Measurements from ENCODE around the gene NOL4L. TPM values are rescaled to one million over a fixed set of nuclear protein-coding genes. Genes with fewer than 3 reads are reported as not detected.

Gene NOL4L
- total and polyA plus RNA-seq, 2 donors (not counting 3 experiments of a cell fraction or from before 2014, with no cell fraction given) = 55.2 to 79.6 TPM

- TF ChIP-seq JUN (IDR thresholded peaks at IDR 0.05; ENCODE audit: borderline replicate concordance, insufficient read depth, insufficient read length, low read depth) = no peak
- TF ChIP-seq, protein P1, sequence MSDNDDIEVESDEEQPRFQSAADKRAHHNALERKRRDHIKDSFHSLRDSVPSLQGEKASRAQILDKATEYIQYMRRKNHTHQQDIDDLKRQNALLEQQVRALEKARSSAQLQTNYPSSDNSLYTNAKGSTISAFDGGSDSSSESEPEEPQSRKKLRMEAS (IDR thresholded peaks at IDR 0.05; ENCODE audit: insufficient read depth, insufficient read length) = no peak
- TF ChIP-seq, protein P2, sequence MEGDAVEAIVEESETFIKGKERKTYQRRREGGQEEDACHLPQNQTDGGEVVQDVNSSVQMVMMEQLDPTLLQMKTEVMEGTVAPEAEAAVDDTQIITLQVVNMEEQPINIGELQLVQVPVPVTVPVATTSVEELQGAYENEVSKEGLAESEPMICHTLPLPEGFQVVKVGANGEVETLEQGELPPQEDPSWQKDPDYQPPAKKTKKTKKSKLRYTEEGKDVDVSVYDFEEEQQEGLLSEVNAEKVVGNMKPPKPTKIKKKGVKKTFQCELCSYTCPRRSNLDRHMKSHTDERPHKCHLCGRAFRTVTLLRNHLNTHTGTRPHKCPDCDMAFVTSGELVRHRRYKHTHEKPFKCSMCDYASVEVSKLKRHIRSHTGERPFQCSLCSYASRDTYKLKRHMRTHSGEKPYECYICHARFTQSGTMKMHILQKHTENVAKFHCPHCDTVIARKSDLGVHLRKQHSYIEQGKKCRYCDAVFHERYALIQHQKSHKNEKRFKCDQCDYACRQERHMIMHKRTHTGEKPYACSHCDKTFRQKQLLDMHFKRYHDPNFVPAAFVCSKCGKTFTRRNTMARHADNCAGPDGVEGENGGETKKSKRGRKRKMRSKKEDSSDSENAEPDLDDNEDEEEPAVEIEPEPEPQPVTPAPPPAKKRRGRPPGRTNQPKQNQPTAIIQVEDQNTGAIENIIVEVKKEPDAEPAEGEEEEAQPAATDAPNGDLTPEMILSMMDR (IDR thresholded peaks at IDR 0.05; ENCODE audit: extremely low read depth in 1 of 2, insufficient read depth in 1 of 2, low read depth in 1 of 2, low read length in 2 of 2) = no peak
- TF ChIP-seq POLR2AphosphoS5 (IDR thresholded peaks at IDR 0.05; ENCODE audit: insufficient read depth, low read depth, low read length) = no peak
- no peak for TF ChIP-seq FOS (IDR thresholded peaks at IDR 0.05; ENCODE audit: borderline replicate concordance, insufficient read depth, low read length)
- no peak for TF ChIP-seq POLR2A (IDR thresholded peaks at IDR 0.05; ENCODE audit: low read depth, low read length)
- TF ChIP-seq EZH2 (IDR thresholded peaks at IDR 0.05; ENCODE audit: borderline replicate concordance, low read depth, low read length, severe bottlenecking) = no peak
- no peak for TF ChIP-seq MYC (IDR thresholded peaks at IDR 0.05; ENCODE audit: low read depth, low read length)
- TF ChIP-seq GATA2 (IDR thresholded peaks at IDR 0.05; ENCODE audit: insufficient read depth, insufficient read length, low read depth, low read length) = no peak
- ChIA-PET CTCF (interaction anchor here (1.0 to 4.4 kb wide), 3 partner anchors 11 to 29 kb away, joined by 3 to 22 read pairs (median 3); no protein-coding TSS in a partner anchor), POLR2A (no interaction called here)
- H3K4me3 ChIP-seq (replicated peaks in 1 of 3; ENCODE audit: insufficient read depth in 1 of 3, low read depth in 1 of 3, low read length in 3 of 3) = no peak overlapping the region
- no peaks in the 10 kb centered on the region for H3K9me1 ChIP-seq (replicated peaks; ENCODE audit: control insufficient read depth, extremely low read depth, insufficient read depth, low read length)
- no TSS peak for BruUV-seq (replicated peaks)
- no peak overlapping the region for H3K9ac ChIP-seq (replicated peaks; ENCODE audit: extremely low read depth, insufficient read depth, low read length)
- FAIRE-seq (no peak), DNase-seq (ENCODE audit: low read depth, low spot score) (no peak)
- no peaks in the 10 kb centered on the region for H4K20me1 ChIP-seq (replicated peaks; ENCODE audit: control insufficient read depth, extremely low read depth, insufficient read depth, low read length)
- H2AFZ ChIP-seq (ENCODE audit: low read depth, low read length) = no peak overlapping the region
- H3K9me3 ChIP-seq (replicated peaks; ENCODE audit: control insufficient read depth, insufficient read depth, low read length) = no peaks in the 10 kb centered on the region
- peaks cover 23 to 56% of the 10 kb centered on the region in 2 experiments for H3K36me3 ChIP-seq (ENCODE audit: control insufficient read depth in 2 of 2, extremely low read depth in 1 of 2, insufficient read depth in 2 of 2, low read length in 2 of 2)
- H3K27me3 ChIP-seq (ENCODE audit: control insufficient read depth in 2 of 2, insufficient read depth in 2 of 2, low read length in 2 of 2) = no peaks in the 10 kb centered on the region
- intact Hi-C loops (cut with micrococcal nuclease) = no loop called here
- H3K4me2 ChIP-seq (ENCODE audit: insufficient read depth, low read length) = no peak overlapping the region
- no peak overlapping the region for H3K27ac ChIP-seq (ENCODE audit: insufficient read depth, low read depth, low read length)
- H3K79me2 ChIP-seq (ENCODE audit: control insufficient read depth, insufficient read depth, low read length) = peaks cover 91% of the 10 kb centered on the region
- dilution Hi-C loops (cut with MboI; ENCODE audit: extremely low pct_ligation_motif_present, low sequenced_read_pairs) = no loop called here
- peaks cover 20% of the 10 kb centered on the region for H3K4me1 ChIP-seq (ENCODE audit: control insufficient read depth, extremely low read depth, insufficient read depth, low read length)
Measured at GRCh38 chr20:32455901-32456701, 129.0 kb downstream of the NOL4L start.

Measured in endothelial cell of umbilical vein (primary cell).